GM21786 (cell line): ENCODE results near the gene BZW2.
A peak's percentile ranks its signal among the peaks of the same experiment; 100 is the strongest.

ENCODE experiments used
- ATAC-seq: cut with Tn5 transposase; IDR thresholded peaks from one replicate; pipeline ENCODE4 v1.9.1; 2021; ENCODE audit not compliant: unreplicated experiment

Gene BZW2

GRCh38 chr7:16645593-16646471 is at the start of gene BZW2, which contains the start of gene ANKMY2:
Gene BZW2, plus strand, starts transcription at chr7:16646181. Its CDS starts 19,263 bp downstream, at chr7:16665444.
Gene ANKMY2, minus strand, starts transcription at chr7:16645754. Its CDS starts 181 bp downstream, at chr7:16645573.
- peak; percentile 93 for ATAC-seq

GRCh38 chr7:16598015-16598414 is 48.0 kb upstream of the BZW2 start:
- no peak for ATAC-seq

DNA sequence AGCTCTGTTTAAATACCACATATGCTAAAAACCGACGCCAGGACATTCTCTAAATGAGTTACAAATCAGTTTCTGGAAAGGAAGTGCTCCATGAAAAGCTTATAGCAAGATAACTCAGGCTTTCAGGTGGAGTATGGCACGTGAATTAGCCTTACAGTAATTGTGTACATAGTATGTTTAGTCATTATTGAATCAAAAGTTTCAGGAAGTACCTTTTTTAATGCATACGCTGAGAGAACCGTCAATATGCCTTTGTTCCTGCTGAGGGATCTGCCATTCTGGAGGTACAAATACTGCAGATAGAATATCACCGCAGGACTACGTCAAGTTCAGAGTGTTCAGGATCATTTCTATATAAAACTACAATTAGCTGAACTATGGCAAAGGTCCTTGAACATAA is 46.1 kb upstream of the BZW2 start:
- no peak for ATAC-seq

DNA sequence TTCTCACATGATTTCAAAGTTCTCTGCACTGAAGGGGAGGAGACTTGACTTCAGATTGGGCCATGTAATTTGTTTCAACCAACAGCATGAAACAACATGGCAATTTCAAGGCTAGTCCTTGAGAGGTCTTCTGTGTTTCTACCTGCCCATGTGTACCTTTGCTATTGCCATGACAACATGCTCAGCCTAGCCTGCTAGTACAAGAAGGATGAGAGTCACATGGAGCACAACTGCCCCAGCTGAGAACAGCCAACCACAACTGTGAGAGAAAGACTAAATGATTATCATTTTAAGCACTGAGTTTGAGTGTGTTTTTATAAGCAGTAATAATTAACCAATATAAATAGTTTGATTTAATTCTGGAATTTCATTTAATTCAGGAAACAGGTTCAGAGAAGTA is 42.3 kb upstream of the BZW2 start:
- ATAC-seq: no peak

- ATAC-seq: no peak
Observed at GRCh38 chr7:16604054-16604453, 41.9 kb upstream of the BZW2 start.

GRCh38 chr7:16606704-16607103 is 39.3 kb upstream of the BZW2 start:
- no peak for ATAC-seq

- peak; percentile 78 for ATAC-seq
Observed at GRCh38 chr7:16609842-16610450, 36.0 kb upstream of the BZW2 start.

- no peak for ATAC-seq
Observed at GRCh38 chr7:16611711-16612110, 34.3 kb upstream of the BZW2 start.

DNA sequence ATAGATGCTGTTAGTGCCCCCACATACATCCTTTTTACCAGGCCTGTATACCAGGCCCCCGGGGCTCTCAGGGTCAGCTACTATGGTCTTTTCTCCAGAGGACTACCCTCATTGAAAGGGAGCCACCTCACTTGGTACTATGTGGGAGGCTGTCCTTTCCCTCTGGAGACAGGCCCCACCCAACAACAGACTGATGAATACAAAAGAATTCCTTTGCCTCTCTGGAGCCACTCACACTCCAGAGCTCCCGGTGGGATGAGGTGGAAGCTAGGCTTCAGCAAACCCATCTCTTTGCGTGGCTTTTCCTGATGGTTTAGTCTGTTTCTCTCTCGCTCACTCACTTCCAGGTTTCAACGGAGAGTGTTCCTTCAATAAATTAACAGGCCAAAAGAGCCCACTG is 30.8 kb upstream of the BZW2 start:
- no peak for ATAC-seq

DNA sequence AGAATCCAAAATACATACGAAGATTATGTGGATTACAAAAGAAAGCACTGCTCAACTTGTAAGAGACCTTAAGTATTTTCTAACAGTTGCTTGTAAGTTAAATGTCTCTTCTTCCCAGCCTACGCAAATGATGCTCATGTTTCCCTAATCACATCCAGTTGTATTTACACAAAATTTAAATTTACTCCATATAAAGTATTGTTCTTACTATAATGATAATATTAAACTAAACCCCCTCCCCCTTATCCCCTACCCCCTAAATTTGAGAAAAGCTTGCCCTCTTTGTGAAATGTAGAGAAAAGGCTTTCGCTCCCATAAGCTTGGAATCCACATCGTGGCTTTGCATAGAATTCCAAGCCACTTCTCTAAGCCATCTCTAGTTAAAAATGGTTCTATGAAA is 29.9 kb upstream of the BZW2 start:
- ATAC-seq: no peak

GRCh38 chr7:16616542-16616941 is 29.4 kb upstream of the BZW2 start:
- no peak for ATAC-seq

GRCh38 chr7:16619979-16620408 is 26.0 kb upstream of the BZW2 start:
- peak; percentile 73 for ATAC-seq

DNA sequence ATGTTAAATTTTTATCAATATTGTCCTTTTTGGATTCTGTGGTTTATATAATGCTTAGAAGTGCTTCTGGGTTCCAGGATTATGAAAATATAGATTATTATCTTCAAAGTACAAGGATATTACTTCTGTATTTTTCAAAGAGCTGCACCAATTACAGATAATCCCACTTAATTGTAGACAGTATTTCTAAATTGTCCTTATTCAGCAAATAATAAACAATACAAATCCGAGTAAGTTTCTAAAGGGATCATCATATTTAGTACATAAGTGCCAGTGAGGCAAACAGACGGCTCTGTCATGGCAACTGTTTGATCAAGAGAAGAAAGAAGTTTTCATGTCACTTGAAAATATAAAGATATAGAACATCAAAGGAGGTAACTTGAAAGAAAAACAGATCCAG is 19.6 kb upstream of the BZW2 start:
- ATAC-seq: no peak

DNA sequence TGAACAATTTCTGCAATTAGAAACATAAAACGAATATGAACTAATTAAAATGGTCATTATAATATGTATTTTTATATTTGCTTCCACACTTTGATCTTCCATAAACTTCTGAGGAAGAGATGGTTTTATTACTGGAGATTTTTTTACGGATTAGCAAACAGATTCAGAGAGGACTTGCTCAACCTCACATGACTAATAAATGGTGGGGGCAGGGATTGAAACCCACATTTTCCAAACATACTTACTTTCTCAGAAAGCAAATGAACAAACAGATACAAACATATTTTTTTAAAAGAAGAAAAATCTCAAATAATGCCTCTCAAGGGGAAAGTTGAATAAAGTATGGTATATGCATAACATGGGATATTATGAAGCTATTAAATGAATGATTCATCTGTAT is 18.7 kb upstream of the BZW2 start:
- ATAC-seq: no peak

DNA sequence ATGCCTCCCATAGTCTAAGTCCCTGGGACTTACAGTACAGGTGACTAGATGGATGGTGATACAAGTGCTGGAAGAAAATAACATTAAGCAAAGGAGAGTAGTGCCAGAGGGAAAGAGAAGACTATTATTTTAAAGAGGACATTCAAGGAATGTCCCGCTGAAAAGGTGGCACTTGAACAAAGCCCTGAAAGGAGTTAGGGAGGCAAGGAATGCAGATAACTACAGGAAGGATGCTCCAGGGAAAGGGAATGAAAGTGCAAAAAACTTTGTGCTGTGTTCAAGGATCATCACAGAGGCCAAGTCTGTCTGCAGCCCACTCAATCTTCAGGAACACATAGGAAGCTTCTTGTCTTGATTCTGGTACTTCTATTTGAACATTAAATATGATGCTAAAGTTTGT is 15.3 kb upstream of the BZW2 start:
- no peak for ATAC-seq

DNA sequence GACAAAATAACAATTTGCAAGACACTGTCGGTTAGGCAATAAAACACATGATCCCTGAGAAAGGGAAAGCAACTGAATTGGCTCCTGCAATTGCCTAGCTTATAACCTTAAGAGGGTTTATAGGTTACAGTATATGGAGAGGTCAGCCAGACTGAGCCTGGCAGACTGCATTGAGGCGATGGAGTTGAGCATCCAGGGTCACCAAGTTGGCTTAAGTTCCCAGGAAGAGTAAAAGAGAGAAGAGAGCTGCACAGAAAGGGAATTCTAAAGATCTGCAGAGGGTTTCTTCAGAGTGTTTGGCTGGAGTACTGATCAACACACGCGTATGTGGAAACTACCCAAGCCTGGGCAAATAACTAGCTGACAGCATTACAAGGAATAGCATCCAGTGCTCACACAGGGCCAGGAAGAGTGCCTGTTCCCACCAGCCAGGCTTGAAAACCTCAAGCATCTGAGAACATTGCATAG is 11.7 kb upstream of the BZW2 start:
- ATAC-seq: no peak

- no peak for ATAC-seq
Observed at GRCh38 chr7:16636555-16637101, 9.4 kb upstream of the BZW2 start.

GRCh38 chr7:16637379-16637778 is 8.6 kb upstream of the BZW2 start:
- no peak for ATAC-seq

- ATAC-seq: no peak
Observed at GRCh38 chr7:16638282-16639280, 7.4 kb upstream of the BZW2 start.

DNA sequence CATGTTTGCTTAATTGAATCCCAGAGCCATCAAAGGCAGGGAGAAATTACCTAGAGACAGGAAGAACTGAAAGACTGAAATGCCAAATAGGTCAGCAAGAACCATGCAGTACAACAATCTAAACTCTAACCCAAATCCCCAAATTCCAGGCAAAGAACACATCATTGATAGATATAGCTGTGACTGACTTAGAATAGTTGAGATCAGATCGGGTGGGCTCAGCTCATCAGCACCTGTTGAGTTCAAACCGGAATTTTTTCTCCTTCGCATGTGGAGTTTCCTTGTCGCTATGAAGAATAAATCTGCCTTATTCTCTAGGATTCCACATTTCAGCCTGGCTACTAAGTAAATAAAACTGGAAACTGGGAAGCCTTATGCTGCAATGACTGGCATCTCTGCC is 1.8 kb upstream of the BZW2 start:
- ATAC-seq: no peak
